Measurements from ENCODE around the gene P4HB. TPM values are rescaled to one million over a fixed set of nuclear protein-coding genes. Genes with fewer than 3 reads are reported as not detected.
A peak's percentile ranks its signal among the peaks of the same experiment; 100 is the strongest.

P4HB gene
- total RNA-seq, 2 experiments from 2014 or later = 223 to 233 TPM

DNA sequence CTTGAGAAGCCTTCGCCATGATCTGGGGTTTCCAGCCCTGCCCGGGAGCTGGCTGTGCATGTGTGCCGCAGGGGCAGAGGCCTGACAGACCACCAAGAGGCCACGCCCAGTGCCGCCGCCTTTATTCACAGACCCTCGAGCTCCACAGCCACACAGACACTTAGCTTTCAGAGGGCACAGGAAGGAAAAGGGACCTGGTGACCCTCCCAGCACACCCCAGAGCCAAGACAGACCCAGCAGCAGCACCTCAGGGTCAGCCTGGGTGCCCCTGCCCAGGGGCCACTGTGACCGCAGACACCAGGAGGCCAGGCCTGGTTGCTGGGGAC lies 38.1 kb downstream of the P4HB start:
- H3K9me3 ChIP-seq (ENCODE audit: control insufficient read depth in 1 of 2, insufficient read depth in 1 of 2, low read length in 2 of 2) = peaks cover 0 to 3% of the 10 kb centered on the region in 2 experiments
- H3K4me3 ChIP-seq (ENCODE audit: low read length) = no peak overlapping the region
- POLR2A ChIA-PET = interaction anchor here (1.1 kb wide), 1 partner anchor 11 kb away, joined by 3 read pairs; the partner anchor contains the start of gene MCRIP1

DNA sequence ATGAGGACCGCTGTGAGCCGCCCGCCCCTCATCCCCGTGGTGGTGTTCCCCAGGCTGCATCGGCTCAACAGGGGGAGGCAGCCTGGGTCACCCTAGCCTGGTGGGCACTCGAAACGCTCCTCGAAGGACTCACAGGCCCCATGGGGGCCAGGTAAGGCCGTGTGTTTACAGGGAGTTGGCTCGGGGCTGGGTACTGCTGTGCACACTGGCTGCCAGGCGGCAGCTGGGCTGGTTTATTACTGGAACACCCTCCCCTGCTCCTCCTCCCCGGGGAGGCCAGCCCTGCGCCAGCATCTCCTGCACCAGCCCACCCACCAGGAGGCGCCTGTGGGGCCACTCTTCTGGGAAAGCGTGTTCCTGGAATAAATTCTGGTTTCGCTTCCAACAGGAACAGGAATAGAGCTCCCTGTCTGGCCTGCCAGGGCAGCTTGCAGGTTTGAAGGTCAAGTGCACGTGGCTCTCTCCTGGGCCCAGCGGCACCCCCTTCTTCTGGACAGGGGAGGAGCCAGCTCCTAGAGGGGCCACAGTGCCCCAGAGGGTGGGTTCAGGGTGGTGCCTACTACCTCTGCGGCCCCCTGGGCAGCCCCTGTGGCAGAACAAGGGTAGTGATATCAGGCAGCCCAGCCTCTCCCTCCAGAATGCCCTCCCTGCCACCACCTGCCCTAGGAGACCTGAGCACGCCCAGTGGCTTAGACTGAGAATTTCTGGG lies 38.6 kb downstream of the P4HB start:
- ChIA-PET POLR2A (interaction anchor here (1.1 kb wide), 1 partner anchor 11 kb away, joined by 3 read pairs; the partner anchor contains the start of gene MCRIP1), CTCF (no interaction called here)
- ATAC-seq (ENCODE audit: poor library complexity) = no peak

More for the DNA sequence above, 38.1 kb downstream of the P4HB start:
- peaks cover 5% of the 10 kb centered on the region for H3K27me3 Mint-ChIP-seq
- H3K9me3 Mint-ChIP-seq = no peaks in the 10 kb centered on the region
- intact Hi-C loops (cut with DNase I, micrococcal nuclease) = no loop called here
- DNase-seq (no peak), ATAC-seq (ENCODE audit: poor library complexity) (no peak)
- Histone ChIP-seq H3K27ac (ENCODE audit: low read depth in 1 of 2, low read length in 2 of 2) (no peak overlapping the region), H3K4me1 (ENCODE audit: insufficient read depth, low read length) (peaks cover 7% of the 10 kb centered on the region), H3K27me3 (ENCODE audit: control insufficient read depth in 1 of 2, insufficient read depth in 2 of 2, low read length in 2 of 2) (no peaks in the 10 kb centered on the region), H3K36me3 (ENCODE audit: insufficient read depth, low read length) (peaks cover 17% of the 10 kb centered on the region)
- H3K36me3 Mint-ChIP-seq (ENCODE audit: low read depth) = peaks cover 8% of the 10 kb centered on the region
- H3K4me1 Mint-ChIP-seq (ENCODE audit: low read depth) = no peaks in the 10 kb centered on the region
- no peak overlapping the region for H3K4me3 Mint-ChIP-seq
- TF ChIP-seq CTCF (IDR thresholded peaks at IDR 0.05) = no peak
- CTCF ChIA-PET = no interaction called here
- no peak overlapping the region for H3K27ac Mint-ChIP-seq

DNA sequence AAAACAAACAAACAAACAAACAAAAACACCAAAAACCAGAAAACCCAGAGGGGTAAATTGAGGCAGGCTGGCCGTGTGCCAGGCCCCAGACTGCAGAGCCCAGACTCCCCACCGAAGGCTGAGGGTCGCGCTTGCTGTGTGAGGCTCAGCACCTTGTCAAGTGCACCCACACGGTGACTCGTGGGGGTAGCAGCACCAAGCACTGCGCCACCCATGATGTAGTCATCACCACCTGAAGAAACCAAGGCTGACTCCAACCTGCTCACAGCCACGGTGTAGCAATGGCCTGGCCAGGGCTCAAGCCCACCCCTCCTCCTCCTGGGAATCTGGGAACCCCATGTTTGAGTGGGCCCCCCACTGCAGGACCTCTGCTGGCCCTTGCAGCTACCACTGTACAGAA lies 39.2 kb downstream of the P4HB start:
- ATAC-seq (ENCODE audit: poor library complexity) = no peak
- TF ChIP-seq CTCF (IDR thresholded peaks at IDR 0.05) = no peak
- CTCF ChIA-PET = no interaction called here
- H3K4me1 ChIP-seq (ENCODE audit: insufficient read depth, low read length) = peaks cover 7% of the 10 kb centered on the region
- Mint-ChIP-seq H3K36me3 (ENCODE audit: low read depth) (peaks cover 8% of the 10 kb centered on the region), H3K27me3 (peaks cover 7% of the 10 kb centered on the region), H3K27ac (no peak overlapping the region), H3K9me3 (no peaks in the 10 kb centered on the region), H3K4me1 (ENCODE audit: low read depth) (no peaks in the 10 kb centered on the region), H3K4me3 (no peak overlapping the region)
- H3K36me3 ChIP-seq (ENCODE audit: insufficient read depth, low read length) = peaks cover 17% of the 10 kb centered on the region
- no peak overlapping the region for H3K4me3 ChIP-seq (ENCODE audit: low read length)
- no peak overlapping the region for H3K27ac ChIP-seq (ENCODE audit: low read depth in 1 of 2, low read length in 2 of 2)
- H3K9me3 ChIP-seq (ENCODE audit: control insufficient read depth in 1 of 2, insufficient read depth in 1 of 2, low read length in 2 of 2) = peaks cover 0 to 3% of the 10 kb centered on the region in 2 experiments
- POLR2A ChIA-PET = no interaction called here
- intact Hi-C loops (cut with DNase I, micrococcal nuclease) = no loop called here
- DNase-seq = no peak
- H3K27me3 ChIP-seq (ENCODE audit: control insufficient read depth in 1 of 2, insufficient read depth in 2 of 2, low read length in 2 of 2) = no peaks in the 10 kb centered on the region

More for the DNA sequence above, 38.6 kb downstream of the P4HB start:
- Mint-ChIP-seq H3K27ac (no peak overlapping the region), H3K4me1 (ENCODE audit: low read depth) (no peaks in the 10 kb centered on the region), H3K9me3 (no peaks in the 10 kb centered on the region), H3K27me3 (peaks cover 5% of the 10 kb centered on the region), H3K4me3 (no peak overlapping the region), H3K36me3 (ENCODE audit: low read depth) (peaks cover 8% of the 10 kb centered on the region)
- Histone ChIP-seq H3K27ac (ENCODE audit: low read depth in 1 of 2, low read length in 2 of 2) (no peak overlapping the region), H3K9me3 (ENCODE audit: control insufficient read depth in 1 of 2, insufficient read depth in 1 of 2, low read length in 2 of 2) (peaks cover 0 to 3% of the 10 kb centered on the region in 2 experiments), H3K27me3 (ENCODE audit: control insufficient read depth in 1 of 2, insufficient read depth in 2 of 2, low read length in 2 of 2) (no peaks in the 10 kb centered on the region), H3K36me3 (ENCODE audit: insufficient read depth, low read length) (peaks cover 17% of the 10 kb centered on the region), H3K4me3 (ENCODE audit: low read length) (no peak overlapping the region), H3K4me1 (ENCODE audit: insufficient read depth, low read length) (peaks cover 7% of the 10 kb centered on the region)
- DNase-seq = peak in 1 of 14 experiments; percentile 12
- no peak for TF ChIP-seq CTCF (IDR thresholded peaks at IDR 0.05)
- intact Hi-C loops (cut with DNase I, micrococcal nuclease) = no loop called here

Data from CD4-positive, alpha-beta T cell (primary cell).